NCI-H69 (cell line): ENCODE measurements around the gene PHF23.

Experiments used
- DNase-seq: peaks from one replicate; lab custom pipeline; 2025; lab: John Stamatoyannopoulos, UW

The PHF23 gene

DNA sequence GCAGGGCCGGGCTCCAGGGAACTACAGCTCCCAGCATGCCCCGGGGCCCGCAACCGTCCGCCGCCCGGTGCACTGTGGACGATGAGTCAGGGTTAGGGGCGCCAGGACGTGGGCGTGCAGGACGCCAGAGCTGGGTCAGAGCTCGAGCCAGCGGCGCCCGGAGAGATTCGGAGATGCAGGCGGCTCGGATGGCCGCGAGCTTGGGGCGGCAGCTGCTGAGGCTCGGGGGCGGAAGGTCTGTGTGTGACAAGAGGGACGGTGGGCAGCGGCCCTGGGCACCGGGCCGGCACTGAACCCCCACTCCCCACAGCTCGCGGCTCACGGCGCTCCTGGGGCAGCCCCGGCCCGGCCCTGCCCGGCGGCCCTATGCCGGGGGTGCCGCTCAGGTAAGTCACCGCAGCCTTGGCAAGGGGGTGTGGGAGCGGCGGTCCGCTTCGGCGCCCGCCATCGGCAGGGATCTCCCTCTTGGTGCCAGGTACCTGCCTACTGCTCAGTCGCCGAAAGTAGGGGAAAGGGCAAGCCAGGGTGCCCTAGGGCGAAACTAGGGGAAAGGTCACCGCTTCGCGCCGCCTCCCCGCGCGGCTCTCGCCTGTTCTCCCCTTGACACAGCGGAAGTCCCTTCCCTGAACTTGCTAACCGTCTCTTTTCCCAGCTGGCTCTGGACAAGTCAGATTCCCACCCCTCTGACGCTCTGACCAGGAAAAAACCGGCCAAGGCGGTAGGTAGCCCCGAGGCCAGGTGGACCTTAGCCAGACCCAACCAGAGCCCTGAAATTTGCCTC is 19.3 kb downstream of the PHF23 start, which contains the start of the genes ACADVL and DLG4:
Gene ACADVL (plus strand): TSS at position 127 of the 781 bp plus-strand sequence. CDS start 47 bp downstream, at position 174.
Gene DLG4 (minus strand): TSS at position 25 of the 781 bp plus-strand sequence.
- peak; percentile 75 for DNase-seq

- no peak for DNase-seq
Observed at GRCh38 chr17:7219229-7219811, 19.9 kb downstream of the PHF23 start.

GRCh38 chr17:7218758-7219157 is 20.5 kb downstream of the PHF23 start:
- DNase-seq = no peak

DNA sequence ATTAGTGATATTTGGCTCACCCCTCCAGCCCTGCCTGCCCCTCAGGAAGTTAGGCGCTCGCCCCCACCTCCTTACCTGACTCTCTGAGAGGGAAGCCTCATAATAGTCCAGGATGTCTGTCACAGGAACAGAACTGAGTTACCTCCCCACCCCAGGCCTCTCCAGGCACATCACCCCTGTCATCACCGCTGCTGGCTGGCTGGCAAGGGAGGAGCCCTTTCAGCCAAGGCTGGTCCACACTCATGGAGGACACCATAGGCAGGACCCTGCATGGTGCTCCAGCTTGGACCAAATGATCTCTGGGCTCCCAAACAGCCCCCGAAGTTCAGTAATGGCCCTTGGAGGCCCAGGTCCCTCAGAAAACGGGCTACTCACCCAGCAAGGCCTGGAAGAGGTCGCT is 21.1 kb downstream of the PHF23 start:
- DNase-seq = no peak

- DNase-seq = peak; percentile 75
Observed at GRCh38 chr17:7217113-7217987, 21.9 kb downstream of the PHF23 start.

DNA sequence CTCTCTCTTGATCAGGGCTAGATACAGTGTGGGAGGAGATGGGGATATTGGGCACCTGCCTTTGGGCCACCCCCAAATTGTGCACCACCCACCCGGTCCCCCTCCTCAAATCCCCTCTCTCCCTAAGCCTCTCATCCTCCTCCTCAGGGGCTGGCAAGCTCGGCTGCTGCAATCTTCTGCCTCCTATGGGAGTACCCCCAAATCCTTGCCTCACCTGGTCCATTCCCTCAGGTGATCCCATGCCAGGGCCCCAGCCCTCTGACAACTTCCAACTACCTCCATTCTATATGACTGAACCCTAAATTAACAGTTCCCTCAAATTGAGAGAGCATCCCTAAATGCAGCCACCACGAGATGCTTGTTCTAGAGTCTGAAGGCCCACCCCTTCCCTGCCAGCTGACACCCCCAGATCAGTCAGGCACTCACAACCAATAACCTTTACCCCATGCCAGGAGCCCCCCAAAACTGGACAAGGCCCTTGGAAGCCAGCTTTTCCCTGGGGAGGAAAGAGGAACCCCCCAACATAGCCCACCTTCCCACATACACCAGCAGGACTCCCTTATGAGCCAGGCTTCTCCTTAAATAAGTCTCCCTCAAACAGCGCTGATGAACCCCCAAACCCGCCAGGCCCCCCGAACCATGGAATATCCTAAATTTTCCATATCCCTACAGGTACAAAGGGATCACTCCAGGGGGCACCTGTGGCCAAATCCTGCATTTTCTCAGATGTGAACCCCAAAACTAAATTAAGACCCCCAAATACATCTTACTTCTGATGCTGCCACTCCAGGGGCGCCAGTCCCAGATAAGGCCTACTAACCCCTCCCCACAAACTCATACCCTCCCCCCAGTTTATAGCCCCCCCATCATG is 22.8 kb downstream of the PHF23 start:
- no peak for DNase-seq

GRCh38 chr17:7215652-7216180 is 23.5 kb downstream of the PHF23 start:
- peak; percentile 62 for DNase-seq

GRCh38 chr17:7215136-7215638 is 24.1 kb downstream of the PHF23 start:
- no peak for DNase-seq

- DNase-seq = peak; percentile 97
Observed at GRCh38 chr17:7214300-7215135, 24.7 kb downstream of the PHF23 start.

DNA sequence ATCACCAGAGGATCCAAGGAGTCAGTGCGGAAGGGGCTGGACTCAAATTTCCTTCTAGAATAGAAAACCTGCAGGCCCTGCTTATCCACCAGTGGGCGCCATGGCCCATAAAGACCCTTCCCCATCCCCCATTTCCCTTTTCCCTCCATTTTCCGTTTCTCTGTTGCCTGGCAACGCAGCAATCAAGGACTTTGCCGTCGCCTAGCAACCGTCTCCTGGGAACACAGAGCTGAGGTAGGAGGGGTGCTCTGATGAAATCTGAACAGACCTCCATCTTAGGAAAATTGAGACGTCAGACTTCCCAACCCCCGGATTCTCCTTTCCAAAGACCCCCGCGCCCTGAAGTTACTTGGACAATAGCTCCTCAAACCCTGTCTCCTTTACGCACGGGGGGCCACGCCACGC is 25.4 kb downstream of the PHF23 start:
- DNase-seq = peak; percentile 96

- DNase-seq = peak; percentile 35
Observed at GRCh38 chr17:7211491-7212273, 27.6 kb downstream of the PHF23 start.

DNA sequence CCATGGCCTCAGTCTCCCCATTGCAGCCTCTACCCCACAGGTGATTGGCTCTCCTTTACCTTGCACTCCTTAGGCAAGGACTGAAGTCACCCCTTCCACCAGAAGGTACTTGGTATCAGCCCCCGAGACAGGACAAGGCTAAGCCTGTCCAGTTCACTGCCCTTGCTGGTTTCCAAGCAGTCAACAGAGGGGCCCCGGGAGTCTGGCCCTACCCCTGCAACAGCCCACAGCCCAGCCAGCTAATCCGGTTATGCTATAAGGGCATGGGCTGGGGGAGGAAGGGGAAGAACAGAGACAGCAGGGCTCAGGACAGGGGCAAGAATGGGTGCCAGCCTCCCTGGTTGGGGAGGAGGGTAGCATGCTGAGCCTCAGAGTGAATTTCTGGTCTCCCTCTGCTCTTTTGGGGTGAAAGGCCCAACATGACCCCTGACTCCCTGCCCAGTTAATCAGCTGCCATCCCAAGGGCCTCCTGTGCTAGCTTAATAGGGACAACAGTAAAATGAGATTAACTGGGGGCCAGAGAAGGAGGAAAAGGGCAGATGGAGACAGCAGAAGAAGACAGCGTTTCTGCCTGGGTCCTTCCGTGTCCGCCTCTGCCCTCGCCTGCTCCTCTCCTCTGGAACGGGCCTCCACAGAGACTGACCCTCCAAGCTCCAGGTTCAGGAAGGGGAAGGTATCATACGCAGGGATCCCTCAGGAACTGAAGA is 30.4 kb downstream of the PHF23 start:
- no peak for DNase-seq

- DNase-seq = no peak
Observed at GRCh38 chr17:7208027-7208571, 31.2 kb downstream of the PHF23 start.

- DNase-seq = no peak
Observed at GRCh38 chr17:7207120-7208001, 31.9 kb downstream of the PHF23 start.

GRCh38 chr17:7205561-7205960 is 33.7 kb downstream of the PHF23 start:
- no peak for DNase-seq

- peak; percentile 94 for DNase-seq
Observed at GRCh38 chr17:7204828-7205461, 34.3 kb downstream of the PHF23 start.

- DNase-seq = peak; percentile 74
Observed at GRCh38 chr17:7204336-7204735, 34.9 kb downstream of the PHF23 start.
